HG02852 (cell line): Measurements from ENCODE around the gene QSER1.

Experiments
- ATAC-seq: cut with Tn5 transposase; IDR thresholded peaks from one replicate; pipeline ENCODE4 v1.9.1; 2021; ENCODE audit warnings: mild to moderate bottlenecking, moderate library complexity; ENCODE audit not compliant: unreplicated experiment

The QSER1 gene

DNA sequence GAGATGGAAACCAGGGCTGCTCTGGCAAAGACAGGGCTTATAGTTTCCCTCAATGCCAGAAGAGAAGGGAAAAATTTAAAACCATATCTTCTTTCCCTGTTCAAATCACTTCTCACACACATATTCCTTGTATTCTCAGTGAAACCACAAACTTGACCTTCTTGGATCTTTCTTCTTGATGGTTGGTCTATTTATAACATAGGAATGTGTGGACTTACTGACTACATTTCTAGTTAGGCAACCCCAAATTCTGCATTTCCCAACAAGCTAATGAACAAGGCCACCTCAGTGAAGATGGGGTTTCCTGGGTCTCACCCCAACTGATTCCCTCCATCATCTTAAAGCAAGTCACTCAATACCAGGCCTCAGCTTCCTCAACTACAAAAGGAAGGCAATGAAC is 3.8 kb upstream of the QSER1 start:
- no peak for ATAC-seq

DNA sequence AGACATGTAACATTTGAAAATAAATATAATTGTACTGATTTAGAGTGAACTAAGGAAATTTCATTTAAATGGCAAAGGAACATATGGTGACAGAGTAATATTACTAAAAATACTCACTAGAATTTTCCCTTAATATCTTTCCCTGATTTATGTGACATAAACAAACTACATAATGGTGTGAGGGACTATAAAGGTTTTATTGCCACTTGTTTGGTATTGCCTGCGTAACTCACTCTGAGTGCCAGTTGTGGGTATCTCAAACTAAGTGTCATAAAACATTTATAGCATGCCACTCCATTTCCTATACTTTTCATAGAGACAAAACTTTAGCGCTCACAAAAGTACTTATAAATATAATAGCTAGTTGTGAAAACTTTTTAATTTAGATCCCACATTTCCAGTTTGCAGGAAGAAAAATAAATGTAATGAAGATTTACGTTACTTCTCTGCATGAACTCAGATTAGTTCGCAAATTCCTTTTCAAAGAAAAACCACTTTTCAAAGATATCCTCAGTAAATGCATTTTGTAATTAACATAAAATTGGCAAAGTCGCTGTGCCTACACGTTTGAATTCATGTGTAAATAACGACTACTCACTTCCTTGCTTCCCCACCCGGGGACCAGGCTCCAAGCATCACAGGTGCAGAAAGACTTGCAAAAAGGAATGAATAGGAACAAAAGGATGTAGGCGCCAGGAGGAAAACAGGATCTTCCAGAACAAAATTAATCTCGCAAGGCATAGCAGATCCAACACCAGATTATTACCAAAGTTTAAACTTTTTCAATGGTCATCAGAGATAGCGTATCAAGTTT is 1.6 kb upstream of the QSER1 start:
- no peak for ATAC-seq

DNA sequence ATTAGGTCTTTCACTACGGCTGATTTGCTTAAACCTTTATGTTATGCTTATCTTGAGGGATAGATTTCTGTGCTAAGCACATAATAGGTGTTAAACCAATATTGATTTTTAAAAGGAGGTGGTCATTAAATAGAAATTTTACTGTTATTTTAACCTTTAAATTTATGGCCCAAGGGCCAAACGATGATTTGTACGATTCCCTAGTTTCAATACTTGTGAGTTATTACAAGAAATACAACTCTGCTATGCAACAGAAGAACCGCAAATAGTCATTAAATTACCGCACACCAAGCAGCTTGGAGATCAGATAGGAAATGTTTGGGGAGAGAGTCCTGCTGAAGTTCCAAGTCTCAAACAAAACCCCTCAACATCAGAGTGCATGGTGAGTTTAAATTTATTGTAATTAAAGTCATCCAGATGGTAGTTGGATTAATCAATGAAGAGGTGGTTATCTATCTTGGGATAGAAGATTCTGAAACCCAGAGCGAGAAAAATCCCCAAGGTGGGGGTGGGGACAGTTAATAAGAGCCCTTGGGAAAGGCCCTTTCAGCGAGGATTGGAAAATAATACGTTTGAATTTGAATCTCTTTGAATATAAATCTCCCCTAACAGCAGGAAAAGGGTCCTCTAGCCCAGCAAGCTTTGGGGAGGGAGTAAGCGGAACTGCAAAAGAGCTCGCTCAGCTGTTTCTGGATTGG is 805 bp upstream of the QSER1 start:
- ATAC-seq, result no peak

DNA sequence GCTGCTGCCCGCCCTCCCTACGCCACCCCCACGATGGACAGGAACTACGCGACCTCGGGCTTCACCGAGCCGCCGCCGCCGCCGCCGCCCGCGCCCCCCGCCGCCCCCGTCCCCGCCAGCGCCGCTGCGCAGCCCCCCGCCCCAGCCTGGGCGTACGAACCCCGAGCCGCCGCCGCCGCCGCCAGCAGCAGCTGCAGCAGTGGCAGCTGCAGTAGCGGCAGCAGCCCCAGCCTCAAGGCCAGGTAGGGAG is 407 bp downstream of the QSER1 start:
- no peak for ATAC-seq

DNA sequence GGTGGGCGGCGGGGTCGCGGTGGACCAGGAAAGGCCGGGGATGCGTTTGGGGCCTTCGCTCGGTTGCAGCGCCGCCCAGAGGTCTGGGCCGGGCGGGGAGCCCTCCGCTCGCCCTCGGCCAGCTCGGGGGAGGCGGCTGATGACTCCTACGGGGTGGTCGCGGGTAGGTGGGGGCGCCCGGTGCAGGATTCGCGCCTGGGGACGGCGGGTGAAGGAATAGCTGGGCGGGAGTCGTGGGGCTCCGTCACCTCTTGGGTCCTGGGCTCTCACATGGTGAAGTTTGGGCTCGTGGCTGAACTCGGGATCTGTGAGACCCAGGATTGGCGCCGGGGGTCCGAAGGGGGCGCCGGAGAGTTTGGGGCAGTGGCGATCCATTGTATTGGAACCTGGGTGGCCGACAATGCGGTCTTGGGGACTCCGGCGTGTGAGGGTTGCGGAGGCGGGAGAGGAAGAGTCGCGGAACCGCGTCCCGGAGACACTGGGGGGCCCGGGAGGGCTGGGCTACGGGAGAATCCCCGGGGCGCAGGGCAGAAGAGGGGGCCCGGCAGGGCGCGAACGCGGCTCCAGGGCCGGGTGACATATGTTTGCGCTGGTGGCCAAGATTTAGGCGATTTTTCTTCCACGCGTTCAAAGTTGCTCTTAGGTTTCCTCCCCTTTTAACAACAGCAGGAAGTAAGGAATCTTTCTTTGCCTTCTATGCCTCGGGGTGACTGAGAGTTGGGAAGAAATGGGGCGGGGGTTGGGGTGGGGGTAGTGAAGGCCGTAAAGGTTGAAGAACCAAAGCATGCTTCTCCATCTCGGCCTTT is 935 bp downstream of the QSER1 start:
- peak; percentile 29 for ATAC-seq

DNA sequence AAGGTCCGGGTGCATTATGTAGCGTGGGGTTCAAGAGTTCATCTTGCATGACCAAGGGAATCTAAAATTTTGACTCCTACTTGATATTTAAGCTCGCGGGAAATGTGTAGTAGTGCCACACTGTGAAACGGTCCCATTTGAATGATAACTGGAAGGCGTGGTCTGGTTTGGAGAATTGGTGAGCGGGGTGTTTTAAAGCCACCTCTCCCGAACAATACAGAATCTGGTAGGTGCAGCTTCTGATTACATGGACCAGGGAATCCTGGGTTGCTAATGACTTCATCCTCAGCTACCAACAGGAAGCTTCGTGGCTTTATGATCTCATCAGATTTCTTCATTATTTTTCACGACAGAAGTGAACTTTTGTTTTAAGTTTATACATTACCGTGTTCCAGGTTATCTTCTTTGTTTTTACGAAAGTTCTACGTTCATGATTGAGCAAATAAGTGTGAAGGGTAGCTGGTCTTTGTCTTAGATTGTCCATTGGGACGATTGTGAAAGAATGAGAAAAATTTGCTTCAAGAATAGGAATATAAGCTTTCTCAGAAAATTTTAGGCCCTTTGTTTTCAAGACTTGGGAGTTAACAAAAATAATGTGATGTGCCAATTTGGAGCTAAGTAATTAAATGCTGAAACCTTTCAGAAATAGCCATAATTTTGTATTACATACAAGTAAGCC is 1.7 kb downstream of the QSER1 start:
- no peak for ATAC-seq

DNA sequence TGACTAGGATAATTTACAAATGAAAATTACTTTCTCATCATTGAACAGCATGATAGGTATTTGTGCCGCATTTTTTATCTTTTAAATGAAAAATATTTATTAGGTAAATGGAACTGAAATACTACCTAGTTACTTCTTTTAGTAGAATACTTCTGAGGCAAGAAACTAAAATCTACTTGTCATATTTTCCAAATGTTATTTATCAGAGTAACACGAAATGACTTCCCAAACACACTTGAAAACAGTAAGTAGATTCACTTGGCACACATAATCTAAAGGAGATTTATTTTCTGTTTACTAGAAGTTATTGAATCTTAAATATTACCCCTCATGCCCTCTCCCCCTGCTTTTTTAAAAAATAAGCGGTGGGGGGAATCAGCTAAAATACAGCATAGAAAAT is 2.3 kb downstream of the QSER1 start:
- no peak for ATAC-seq

DNA sequence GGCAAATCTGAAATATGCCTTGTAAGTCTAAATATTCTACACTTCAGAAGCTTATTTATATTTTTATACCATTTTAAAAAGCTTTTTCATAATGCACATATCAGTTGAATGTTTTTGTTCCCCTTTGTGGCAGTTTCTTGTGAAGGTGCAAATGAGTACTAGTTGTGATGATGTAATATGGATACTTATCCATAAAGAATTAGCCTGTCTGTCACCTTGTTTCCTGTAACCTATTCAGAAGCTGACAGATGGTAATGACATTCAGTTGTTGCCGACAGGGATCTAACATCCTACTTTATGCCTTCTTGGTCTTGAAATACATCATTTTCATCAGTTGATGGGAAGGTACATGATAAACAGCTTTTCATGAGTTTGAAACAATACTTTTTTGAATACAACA is 2.9 kb downstream of the QSER1 start:
- ATAC-seq, result no peak

DNA sequence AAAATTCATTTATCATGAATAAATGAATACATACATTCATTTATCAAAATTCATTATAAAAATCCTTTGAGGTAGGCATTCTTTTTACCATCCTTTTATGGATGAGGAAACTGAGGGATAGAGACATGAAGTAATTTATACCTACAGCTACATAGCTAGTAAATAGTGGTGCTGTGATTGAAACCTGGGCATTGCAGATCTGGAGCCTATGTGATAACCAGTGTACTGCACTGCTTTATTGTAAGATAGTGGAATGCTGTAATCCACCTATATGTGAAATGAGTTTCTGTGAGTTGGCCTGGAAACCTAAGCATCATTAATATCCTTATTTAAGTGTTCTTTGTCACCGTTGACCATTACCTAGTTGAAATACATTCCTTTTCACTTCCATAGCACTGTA is 4.5 kb downstream of the QSER1 start:
- no peak for ATAC-seq

DNA sequence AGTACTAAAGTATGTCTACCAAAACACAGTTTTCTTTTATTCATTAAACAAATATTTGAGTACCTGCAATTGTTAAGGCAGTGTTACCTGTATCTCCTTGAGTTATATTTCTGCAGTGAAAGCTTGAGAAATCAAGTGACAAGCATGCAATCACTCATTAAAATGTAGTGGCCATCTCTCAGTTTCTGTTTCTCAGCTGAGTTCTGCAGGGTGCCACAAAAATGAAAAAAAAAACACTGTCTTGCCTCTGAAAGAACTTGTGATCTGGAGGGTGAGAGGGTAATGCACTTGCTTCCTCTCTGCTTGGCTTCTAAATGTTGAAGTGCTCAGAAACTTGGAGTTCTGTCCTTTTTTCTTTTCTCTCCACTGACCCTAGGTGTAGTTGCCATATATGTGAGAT is 6.8 kb downstream of the QSER1 start:
- ATAC-seq, result peak; percentile 76

DNA sequence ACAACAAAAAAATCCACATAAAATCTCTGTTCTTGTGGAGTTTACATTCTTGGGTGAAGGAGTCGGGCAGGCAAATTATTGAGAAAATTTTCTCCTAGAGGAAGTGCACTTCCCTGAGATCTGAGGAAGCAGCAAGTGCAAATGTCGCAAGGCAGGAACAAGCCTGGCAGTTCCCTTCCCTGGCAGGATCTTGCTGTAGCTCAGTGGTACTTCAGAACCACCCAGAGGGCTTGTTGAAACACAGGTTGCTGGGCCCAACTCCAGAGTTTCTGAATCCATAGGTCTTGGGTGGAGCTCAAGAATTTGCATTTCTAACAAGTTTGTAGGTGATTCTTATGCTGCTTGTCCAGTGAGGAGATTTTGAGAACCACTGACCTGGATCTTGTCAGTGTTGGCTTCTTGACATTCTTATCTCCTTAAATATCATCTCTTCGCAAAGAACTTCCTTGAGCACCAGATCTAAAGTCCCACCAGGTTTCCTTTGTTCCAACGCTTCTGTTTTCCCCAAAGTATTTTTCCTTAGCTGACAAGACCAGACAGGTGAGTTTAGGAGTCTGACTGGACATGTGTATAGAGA is 9.6 kb downstream of the QSER1 start:
- no peak for ATAC-seq

DNA sequence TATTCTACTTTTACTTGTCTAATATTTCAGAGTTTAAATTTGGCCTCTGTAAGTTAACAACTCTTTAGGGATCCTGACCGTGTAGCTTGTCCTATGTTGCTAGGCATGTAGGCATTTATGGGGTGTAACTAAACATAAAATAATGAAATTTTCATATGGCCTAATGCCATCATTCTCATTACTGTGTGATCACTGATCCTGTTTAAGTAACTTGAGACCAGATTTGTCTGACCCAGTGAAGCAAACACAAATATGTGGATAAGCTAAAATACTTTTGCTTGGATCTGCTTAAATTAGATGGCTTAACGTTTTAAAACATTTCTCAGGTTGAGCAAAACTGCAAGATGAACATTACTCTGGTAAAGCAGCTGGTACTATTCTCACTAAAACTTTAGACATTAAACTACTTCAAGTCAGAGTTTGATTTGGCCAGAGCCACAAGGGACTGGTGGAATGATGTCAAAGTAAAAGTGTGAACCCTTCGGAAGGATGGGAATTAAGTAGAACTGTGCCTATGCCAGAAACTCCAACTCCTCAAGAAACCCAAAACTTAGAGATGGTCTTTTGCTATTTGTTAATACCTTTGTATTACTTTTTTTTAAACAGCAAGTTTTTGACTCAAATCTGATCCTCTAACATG is 12.5 kb downstream of the QSER1 start:
- ATAC-seq, result no peak

DNA sequence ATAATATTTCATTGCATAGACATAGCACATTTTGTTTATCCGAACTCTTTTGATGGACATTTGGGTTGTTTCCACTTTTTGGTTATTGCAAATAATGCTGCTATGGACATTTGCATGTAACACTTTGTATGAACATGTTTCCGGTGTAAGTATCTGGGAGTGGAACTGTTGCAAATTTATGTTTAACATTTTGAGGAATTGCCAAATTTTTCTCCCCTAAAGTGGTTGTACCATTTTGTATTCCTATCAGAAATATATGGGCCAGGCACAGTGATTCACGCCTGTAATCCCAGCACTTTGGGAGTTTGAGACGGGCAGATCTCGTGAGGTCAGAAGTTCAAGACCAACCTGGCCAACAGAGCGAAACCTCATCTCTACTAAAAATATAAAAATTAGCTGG is 16.0 kb downstream of the QSER1 start:
- no peak for ATAC-seq

DNA sequence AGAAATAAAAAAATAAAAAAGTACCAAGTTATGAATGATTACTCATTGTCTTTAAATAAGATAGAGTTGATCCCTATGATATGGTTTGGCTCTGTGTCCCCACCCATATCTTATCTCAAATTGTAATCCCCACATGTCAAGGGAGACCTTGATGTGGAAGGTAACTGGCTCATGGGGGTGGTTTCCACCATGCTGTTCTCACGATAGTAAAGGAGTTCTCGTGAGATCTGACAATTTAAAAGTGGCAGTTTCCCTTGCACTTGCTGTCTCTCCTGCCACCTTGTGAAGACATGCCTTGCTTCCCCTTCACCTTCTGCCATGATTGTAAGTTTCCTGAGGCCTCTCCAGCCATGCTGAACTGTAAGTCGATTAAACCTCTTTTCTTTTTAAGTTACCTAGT is 18.8 kb downstream of the QSER1 start:
- ATAC-seq, result no peak

DNA sequence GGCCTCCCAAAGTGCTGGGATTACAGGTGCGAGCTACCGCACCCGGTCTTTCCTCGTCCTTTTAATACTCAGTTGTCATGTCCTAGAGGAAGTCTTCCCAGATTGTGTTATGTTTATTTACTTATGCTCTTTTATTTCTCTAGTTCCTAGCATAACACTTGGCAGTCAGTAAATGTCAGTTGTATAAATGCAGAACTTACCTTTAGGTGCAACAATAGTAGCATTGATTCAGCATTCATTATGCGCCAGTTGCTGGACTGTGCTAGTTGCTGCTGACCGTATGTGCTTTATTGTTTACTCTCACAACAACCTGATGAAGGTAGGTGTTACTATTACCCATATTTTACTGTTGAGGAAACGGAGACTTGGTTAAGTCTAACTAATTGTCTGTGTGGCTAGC is 20.8 kb downstream of the QSER1 start:
- no peak for ATAC-seq

DNA sequence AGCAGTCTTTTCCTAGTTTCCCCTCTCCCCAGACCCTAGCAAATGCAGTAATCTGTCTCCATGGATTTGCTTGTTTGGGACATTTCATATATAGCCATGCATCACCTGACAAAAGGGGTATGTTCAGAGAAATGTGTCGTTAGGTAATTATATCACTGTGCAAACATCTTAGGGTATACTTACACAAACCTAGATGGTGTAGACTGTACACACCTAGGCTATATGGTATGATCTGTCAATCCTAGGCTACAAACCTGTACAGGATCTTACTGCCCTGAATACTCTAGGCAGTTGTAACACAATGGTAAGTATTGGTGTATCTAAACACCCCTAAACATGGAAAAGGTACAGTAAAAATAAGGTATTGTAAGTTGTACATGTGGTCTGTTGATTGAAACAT is 23.8 kb downstream of the QSER1 start:
- no peak for ATAC-seq

DNA sequence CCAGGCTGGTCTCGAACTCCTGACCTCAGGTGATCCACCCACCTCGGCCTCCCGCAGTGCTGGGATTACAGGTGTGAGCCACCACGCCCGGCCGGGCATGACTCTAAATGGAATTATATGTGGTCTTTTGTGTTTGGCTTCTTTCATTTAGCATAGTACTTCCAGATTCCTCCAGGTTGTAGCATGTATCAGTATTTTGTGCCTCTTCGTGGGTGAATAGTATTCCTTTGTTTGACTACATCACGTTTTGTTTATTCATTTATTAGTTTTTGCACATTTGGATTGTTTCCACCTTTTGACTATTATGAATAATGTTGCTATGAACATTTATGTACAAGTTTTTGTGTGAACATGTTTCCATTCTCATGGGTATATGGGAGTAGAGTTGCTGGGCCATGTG is 24.4 kb downstream of the QSER1 start:
- no peak for ATAC-seq

DNA sequence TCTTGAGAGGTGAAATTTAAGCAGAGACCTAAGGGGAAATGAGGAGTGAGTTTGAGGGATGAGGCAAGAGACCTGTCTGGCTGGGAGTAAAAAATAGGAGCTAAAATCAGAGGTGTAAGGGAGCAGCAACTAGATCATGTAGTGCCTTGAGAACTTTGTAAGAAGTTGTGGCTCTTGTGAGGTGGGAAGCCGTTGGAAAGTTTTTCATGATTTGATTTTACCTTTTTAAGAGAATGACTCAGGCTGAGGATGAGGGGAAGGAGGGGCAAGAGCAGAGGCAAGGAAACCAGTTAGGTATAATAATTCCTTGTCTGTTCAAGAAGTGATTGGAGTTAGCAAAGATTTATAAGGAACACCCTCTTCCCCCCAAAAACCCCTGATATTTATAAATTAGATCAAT is 25.8 kb downstream of the QSER1 start:
- no peak for ATAC-seq

DNA sequence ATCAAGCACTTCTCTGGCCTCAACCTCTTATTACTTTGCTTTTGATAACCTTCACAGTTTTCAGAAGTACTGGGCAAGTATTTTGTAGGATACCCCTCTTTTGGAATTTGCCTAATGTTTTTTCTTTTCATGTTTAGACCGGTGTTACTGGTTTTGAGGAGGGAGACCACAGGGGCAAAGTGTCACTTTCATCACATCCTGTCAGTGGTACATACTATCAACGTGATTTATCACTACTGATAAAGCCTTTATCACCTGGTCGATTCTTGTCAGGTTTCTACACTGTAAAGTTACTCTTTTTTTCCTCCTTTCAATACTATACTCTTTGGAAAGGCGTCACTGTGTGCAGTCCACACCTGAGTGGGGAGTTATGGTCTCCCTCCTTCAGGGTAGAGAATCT is 26.7 kb downstream of the QSER1 start:
- ATAC-seq, result no peak

DNA sequence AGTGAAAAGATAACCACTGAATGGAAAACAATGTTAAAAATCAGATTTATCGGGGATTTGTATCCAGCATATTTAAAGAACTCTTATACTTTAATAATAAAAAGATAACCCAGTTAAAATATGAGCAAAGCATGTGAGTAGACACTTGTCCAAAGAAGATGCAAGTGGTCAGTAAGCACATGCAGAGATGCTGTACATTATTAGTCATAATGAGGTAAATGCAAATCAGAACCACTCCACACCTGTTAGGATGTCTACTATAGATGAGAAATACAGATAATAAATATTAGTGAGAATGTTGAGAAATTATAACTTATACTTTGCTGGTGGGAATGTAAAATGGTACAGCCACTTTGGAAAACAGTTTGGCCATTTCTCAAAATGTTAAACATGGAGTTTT is 28.0 kb downstream of the QSER1 start:
- ATAC-seq, result no peak

DNA sequence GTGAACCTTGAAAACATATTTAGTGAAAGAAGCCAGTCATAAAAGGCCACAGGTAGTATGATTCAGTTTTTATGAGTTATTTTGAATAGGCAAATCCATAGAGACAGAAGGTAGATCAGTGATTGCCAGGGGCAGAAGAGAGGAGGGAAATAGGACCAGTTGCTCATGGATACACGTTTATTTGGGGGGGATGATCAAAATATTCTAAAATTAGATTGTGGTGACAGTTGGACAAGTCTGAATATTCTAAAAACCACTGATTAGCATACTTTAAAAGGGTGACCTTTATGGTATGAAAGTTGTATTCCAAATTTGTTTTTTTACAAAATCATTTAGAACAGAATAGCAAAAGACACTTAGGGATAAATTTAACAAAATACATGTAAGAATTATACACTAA is 28.6 kb downstream of the QSER1 start:
- no peak for ATAC-seq
